ENCODE results near the gene ATAT1. TPM values are rescaled to one million over a fixed set of nuclear protein-coding genes. Genes with fewer than 3 reads are reported as not detected.

Gene ATAT1
- total RNA-seq, 1 donor = 4.7 TPM

DNA sequence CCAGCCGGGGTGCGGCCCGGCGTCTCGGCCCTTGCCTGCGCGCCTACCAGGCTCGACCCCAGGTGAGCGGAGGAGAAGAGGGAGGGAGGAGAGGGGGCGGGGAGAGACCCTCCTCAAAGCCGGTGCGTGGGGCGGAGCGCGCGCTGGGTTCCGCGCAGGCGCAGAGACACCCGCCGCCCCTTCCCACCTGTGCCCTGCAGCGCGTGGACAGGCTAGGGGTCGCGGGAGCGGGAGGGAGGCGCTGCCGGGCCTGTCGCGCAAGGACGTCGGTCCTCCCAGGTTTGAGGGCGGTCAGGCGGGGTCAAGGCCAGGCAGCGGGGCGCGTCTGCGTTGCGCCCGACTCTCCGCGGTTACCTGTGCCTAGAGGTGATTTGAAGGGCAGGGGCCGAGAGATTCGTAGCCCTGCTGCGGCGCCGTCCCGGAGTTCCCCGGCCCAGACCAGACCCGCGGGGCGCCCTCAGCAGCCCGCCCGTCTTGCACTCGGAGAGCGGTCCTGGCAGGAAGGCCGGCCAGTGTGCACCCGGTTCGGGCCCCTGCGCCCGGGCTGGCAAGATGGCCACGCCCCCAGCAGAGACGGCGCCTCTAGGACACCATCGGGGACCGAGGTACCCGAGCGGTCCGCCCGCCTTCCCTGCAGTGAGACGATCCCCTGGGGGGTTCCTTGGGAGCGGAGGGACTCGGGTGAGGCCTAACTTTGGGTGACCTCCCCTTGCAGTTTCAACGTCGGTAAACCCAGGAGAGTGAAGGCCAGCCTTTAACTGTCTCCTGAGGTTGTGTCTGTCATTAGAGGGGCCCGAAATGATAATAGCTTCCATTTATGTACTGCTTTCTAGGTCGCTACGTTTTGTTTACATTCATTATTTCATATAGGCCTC, 20.8 kb downstream of the ATAT1 start:
- Histone ChIP-seq H3K4me3 (ENCODE audit: insufficient read depth, low read length) (peak overlapping the region; percentile 98), H3K4me1 (ENCODE audit: insufficient read depth, low read length) (peaks cover 9% of the 10 kb centered on the region), H4K20me1 (ENCODE audit: insufficient read depth, low read length) (peaks cover 3% of the 10 kb centered on the region), H3K79me2 (ENCODE audit: insufficient read depth, low read length) (peaks cover 33% of the 10 kb centered on the region), H3K27me3 (ENCODE audit: insufficient read depth, low read length) (no peaks in the 10 kb centered on the region), H3K4me2 (ENCODE audit: insufficient read depth, low read length) (peak overlapping the region; percentile 73), H3K9me3 (ENCODE audit: low read depth, low read length) (no peaks in the 10 kb centered on the region), H3K27ac (ENCODE audit: low read depth, low read length) (peak overlapping the region; percentile 44), H3K36me3 (ENCODE audit: insufficient read depth, low read length) (peaks cover 24% of the 10 kb centered on the region), H2AFZ (ENCODE audit: low read length) (peak overlapping the region; percentile 80)
- TF ChIP-seq, protein P1, sequence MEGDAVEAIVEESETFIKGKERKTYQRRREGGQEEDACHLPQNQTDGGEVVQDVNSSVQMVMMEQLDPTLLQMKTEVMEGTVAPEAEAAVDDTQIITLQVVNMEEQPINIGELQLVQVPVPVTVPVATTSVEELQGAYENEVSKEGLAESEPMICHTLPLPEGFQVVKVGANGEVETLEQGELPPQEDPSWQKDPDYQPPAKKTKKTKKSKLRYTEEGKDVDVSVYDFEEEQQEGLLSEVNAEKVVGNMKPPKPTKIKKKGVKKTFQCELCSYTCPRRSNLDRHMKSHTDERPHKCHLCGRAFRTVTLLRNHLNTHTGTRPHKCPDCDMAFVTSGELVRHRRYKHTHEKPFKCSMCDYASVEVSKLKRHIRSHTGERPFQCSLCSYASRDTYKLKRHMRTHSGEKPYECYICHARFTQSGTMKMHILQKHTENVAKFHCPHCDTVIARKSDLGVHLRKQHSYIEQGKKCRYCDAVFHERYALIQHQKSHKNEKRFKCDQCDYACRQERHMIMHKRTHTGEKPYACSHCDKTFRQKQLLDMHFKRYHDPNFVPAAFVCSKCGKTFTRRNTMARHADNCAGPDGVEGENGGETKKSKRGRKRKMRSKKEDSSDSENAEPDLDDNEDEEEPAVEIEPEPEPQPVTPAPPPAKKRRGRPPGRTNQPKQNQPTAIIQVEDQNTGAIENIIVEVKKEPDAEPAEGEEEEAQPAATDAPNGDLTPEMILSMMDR (IDR thresholded peaks at IDR 0.05; ENCODE audit: extremely low read depth, low read depth, low read length) = no peak
- DNase-seq (ENCODE audit: insufficient read length, low spot score, missing footprints) = peak; percentile 96

DNA sequence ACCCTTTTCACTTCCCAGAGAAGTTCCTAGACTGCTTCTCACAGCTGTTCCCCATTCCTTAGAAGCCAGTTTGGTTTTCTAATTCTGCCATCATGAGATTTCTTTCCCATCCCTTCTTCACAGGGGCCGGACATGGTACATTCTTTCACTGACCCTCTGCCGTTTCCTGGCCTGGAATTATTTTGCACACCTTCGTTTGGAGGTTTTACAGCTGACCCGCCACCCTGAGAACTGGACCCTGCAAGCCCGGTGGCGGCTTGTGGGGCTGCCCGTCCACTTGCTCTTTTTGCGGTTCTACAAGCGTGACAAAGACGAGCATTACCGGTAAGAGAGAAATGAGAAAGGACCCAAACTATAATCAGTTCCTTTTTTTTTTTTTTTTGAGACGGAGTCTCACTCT, 24.5 kb downstream of the ATAT1 start:
- peaks cover 51% of the 10 kb centered on the region for H3K36me3 ChIP-seq (ENCODE audit: insufficient read depth, low read length)
- peaks cover 9% of the 10 kb centered on the region for H3K4me1 ChIP-seq (ENCODE audit: insufficient read depth, low read length)

DNA sequence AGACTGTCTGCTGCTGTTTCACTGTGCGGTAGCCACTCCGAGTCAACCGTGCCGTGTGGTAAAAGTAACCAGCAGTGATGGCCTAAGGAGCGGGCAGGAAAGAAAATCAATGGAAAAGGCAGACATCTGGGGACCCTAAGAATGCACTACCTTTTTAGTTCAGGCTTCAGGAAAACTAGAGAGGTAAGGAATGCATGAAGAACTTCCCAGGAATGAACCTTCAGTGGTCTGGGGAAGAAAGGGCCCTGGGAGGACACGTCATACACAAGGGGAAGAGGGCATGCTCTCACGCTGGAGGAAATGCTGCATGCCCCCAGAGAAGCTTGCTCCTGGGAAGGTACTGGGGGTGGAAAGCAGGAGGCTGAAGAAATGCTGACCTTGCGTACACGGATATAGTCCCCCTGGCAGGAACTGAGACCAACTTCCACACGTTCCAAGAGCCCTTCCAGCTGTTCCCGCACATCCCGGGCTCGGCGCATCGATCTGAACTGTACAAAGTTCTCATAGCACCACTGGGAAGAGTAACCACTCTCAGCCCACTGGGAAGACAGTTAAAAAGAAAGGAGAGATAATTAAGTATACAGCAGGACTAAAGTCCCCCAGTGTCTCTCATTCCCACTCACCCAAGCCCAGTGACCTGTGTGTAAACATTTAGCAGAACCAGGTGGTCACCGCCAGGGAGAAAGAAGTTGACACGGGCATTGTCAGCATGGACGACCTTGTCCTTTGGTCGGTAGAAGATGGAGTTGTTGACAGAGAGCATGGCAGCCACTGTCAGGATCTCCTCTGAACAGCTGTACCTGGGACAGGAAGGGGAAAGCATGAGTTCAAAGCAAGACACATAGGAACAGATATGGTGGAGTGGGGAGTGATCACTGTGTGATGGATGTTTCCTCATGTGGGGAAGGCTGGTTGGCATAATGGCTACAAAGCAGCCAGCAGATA, 28.4 kb downstream of the ATAT1 start:
- peaks cover 83% of the 10 kb centered on the region for H3K36me3 ChIP-seq (ENCODE audit: insufficient read depth, low read length)
- TF ChIP-seq, protein P1 (IDR thresholded peaks at IDR 0.05; ENCODE audit: extremely low read depth, low read depth, low read length) = no peak
- DNase-seq (ENCODE audit: insufficient read length, low spot score, missing footprints) = peak; percentile 37

More for the DNA sequence above, 24.5 kb downstream of the ATAT1 start:
- H3K27me3 ChIP-seq (ENCODE audit: insufficient read depth, low read length) = no peaks in the 10 kb centered on the region
- TF ChIP-seq, protein P1 (IDR thresholded peaks at IDR 0.05; ENCODE audit: extremely low read depth, low read depth, low read length) = no peak
- H3K27ac ChIP-seq (ENCODE audit: low read depth, low read length) = no peak overlapping the region
- H3K9me3 ChIP-seq (ENCODE audit: low read depth, low read length) = no peaks in the 10 kb centered on the region
- peaks cover 3% of the 10 kb centered on the region for H4K20me1 ChIP-seq (ENCODE audit: insufficient read depth, low read length)
- H2AFZ ChIP-seq (ENCODE audit: low read length) = no peak overlapping the region
- H3K4me2 ChIP-seq (ENCODE audit: insufficient read depth, low read length) = no peak overlapping the region
- peaks cover 27% of the 10 kb centered on the region for H3K79me2 ChIP-seq (ENCODE audit: insufficient read depth, low read length)
- DNase-seq (ENCODE audit: insufficient read length, low spot score, missing footprints) = peak; percentile 38
- no peak overlapping the region for H3K4me3 ChIP-seq (ENCODE audit: insufficient read depth, low read length)

More for the DNA sequence above, 28.4 kb downstream of the ATAT1 start:
- no peaks in the 10 kb centered on the region for H3K9me3 ChIP-seq (ENCODE audit: low read depth, low read length)
- H3K27ac ChIP-seq (ENCODE audit: low read depth, low read length) = no peak overlapping the region
- no peak overlapping the region for H3K4me3 ChIP-seq (ENCODE audit: insufficient read depth, low read length)
- no peak overlapping the region for H3K4me2 ChIP-seq (ENCODE audit: insufficient read depth, low read length)
- no peaks in the 10 kb centered on the region for H3K4me1 ChIP-seq (ENCODE audit: insufficient read depth, low read length)
- H3K79me2 ChIP-seq (ENCODE audit: insufficient read depth, low read length) = no peaks in the 10 kb centered on the region
- no peak overlapping the region for H2AFZ ChIP-seq (ENCODE audit: low read length)
- no peaks in the 10 kb centered on the region for H3K27me3 ChIP-seq (ENCODE audit: insufficient read depth, low read length)
- H4K20me1 ChIP-seq (ENCODE audit: insufficient read depth, low read length) = no peaks in the 10 kb centered on the region
